ENCODE measurements around the gene IL17RB.

Gene IL17RB

DNA sequence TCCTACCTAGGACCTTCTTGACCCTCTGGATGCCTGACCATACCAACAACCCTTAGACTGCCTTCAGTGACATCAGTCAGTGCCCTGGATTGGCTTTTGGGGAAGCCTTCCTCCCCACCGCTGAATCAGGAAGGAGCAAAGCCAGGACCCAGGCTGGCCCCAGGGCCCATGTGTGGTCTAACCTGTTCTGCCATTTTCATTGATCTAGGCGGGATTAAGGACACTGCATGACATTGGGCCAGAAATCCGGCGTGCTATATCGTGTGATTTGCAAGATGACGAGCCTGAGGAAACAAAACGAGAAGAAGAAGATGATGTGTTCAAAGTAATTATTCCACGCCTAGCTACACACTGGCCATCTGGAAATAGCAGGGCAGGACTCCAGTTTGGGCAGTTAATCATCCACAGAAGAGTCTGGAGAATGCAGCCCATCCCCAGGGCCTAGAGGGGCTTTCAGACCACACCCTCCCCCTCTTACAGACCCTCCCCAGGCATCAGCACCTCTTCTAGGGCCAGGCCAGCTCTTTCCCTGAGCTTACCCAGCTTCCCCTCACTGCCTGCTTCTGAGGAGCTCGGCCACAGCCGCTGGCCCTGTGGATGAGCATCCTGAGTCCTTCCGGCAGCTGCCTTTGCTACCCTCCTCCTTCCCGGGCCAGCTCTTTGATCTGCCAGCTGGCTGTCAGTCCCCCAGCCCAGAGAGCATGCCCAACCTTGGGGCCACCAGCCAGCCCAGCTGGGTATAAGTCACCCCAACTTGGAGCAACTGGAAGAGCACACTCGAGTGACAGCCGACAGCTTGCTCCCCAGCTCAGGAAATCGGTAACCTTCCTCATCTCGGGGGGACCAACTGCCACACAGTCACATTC, 46.1 kb upstream of the IL17RB start:
- H3K79me2 ChIP-seq (ENCODE audit: control insufficient read depth, low read length) = no peaks in the 10 kb centered on the region
- no peaks in the 10 kb centered on the region for H4K20me1 ChIP-seq (ENCODE audit: control insufficient read depth, insufficient read depth, low read depth, low read length)
- H3K4me2 ChIP-seq (ENCODE audit: low read length) = no peak overlapping the region
- no peak overlapping the region for H3K4me3 ChIP-seq (ENCODE audit: low read length)
- no peak overlapping the region for H3K27ac ChIP-seq (ENCODE audit: low read depth, low read length)
- H3F3A ChIP-seq (ENCODE audit: control insufficient read depth, insufficient read depth) = no peaks in the 10 kb centered on the region
- no peaks in the 10 kb centered on the region for H3K9me3 ChIP-seq (ENCODE audit: control insufficient read depth, insufficient read depth, low read length)
- H3K9me2 ChIP-seq (replicated peaks; ENCODE audit: control insufficient read depth, low read length) = no peaks in the 10 kb centered on the region
- no peaks in the 10 kb centered on the region for H3K36me3 ChIP-seq (ENCODE audit: control insufficient read depth, low read length)
- H3K27me3 ChIP-seq (ENCODE audit: control insufficient read depth, low read length) = no peaks in the 10 kb centered on the region; the same call in 1 of the 2 replicates
- TF ChIP-seq, protein P1, sequence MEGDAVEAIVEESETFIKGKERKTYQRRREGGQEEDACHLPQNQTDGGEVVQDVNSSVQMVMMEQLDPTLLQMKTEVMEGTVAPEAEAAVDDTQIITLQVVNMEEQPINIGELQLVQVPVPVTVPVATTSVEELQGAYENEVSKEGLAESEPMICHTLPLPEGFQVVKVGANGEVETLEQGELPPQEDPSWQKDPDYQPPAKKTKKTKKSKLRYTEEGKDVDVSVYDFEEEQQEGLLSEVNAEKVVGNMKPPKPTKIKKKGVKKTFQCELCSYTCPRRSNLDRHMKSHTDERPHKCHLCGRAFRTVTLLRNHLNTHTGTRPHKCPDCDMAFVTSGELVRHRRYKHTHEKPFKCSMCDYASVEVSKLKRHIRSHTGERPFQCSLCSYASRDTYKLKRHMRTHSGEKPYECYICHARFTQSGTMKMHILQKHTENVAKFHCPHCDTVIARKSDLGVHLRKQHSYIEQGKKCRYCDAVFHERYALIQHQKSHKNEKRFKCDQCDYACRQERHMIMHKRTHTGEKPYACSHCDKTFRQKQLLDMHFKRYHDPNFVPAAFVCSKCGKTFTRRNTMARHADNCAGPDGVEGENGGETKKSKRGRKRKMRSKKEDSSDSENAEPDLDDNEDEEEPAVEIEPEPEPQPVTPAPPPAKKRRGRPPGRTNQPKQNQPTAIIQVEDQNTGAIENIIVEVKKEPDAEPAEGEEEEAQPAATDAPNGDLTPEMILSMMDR (IDR thresholded peaks at IDR 0.05; ENCODE audit: low read depth, low read length, poor library complexity, severe bottlenecking) = no peak
- TF ChIP-seq EZH2phosphoT487 (IDR thresholded peaks at IDR 0.05; ENCODE audit: borderline replicate concordance, low read length) = no peak
- peaks cover 8% of the 10 kb centered on the region for H3K4me1 ChIP-seq (ENCODE audit: control insufficient read depth, low read length)

DNA sequence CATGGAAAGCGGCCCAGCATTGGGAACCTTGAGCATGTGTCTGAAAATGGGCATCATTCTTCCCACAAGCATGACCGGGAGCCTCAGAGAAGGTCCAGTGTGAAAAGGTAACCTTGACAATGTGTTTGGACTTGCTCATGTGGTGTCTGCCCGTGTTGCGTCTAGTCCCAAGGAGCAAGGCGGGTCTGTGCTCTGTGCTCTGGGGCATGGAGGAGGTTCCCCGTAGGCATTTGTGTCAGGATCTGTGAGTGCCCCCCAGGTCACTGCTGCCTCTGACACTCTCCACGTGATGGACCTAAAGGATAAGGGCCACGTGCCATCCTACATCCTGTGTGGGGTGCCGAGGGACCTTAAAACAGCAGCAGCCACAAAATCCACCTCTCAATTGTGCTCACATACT, 45.0 kb upstream of the IL17RB start:
- H4K20me1 ChIP-seq (ENCODE audit: control insufficient read depth, insufficient read depth, low read depth, low read length) = no peaks in the 10 kb centered on the region
- no peak overlapping the region for H3K4me3 ChIP-seq (ENCODE audit: low read length)
- no peak overlapping the region for H3K4me2 ChIP-seq (ENCODE audit: low read length)
- H3K27ac ChIP-seq (ENCODE audit: low read depth, low read length) = no peak overlapping the region
- H3F3A ChIP-seq (ENCODE audit: control insufficient read depth, insufficient read depth) = no peaks in the 10 kb centered on the region
- no peaks in the 10 kb centered on the region for H3K9me2 ChIP-seq (replicated peaks; ENCODE audit: control insufficient read depth, low read length)
- no peaks in the 10 kb centered on the region for H3K36me3 ChIP-seq (ENCODE audit: control insufficient read depth, low read length)
- H3K79me2 ChIP-seq (ENCODE audit: control insufficient read depth, low read length) = no peaks in the 10 kb centered on the region
- H3K27me3 ChIP-seq (ENCODE audit: control insufficient read depth, low read length) = no peaks in the 10 kb centered on the region; the same call in 1 of the 2 replicates
- TF ChIP-seq, protein P1 (IDR thresholded peaks at IDR 0.05; ENCODE audit: low read depth, low read length, poor library complexity, severe bottlenecking) = no peak
- no peak for TF ChIP-seq EZH2phosphoT487 (IDR thresholded peaks at IDR 0.05; ENCODE audit: borderline replicate concordance, low read length)
- peaks cover 18% of the 10 kb centered on the region for H3K4me1 ChIP-seq (ENCODE audit: control insufficient read depth, low read length)
- no peaks in the 10 kb centered on the region for H3K9me3 ChIP-seq (ENCODE audit: control insufficient read depth, insufficient read depth, low read length)

DNA sequence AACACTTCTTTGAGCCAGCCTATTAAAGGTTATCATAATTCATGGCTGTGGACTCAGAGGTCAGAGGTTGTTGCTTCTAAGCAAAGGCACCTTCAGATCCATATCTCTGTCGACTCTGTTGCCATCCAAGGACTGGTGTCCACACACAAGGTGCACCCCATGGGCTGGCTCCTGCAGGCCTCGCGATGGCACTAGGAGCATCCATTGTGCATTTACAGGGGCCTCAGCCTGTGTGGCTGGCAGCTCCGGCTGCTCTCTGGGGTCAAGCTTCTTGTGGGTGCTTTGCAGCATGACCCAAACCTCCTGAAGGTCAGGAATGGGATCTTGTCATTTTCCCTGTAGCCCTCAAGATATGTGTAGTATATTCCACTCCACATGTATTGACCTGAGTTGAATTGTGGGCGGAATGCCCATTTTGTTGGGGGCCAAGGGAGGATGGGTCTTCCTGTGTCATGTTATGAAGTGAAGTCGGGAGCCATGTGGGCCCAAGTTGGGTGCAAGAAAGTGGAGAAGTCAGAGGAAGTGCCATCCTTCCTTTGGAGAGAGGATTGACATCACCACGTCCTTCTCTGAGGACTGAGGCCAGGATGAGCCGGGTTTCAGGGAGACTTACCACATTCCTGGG, 44.0 kb upstream of the IL17RB start:
- H3K36me3 ChIP-seq (ENCODE audit: control insufficient read depth, low read length) = no peaks in the 10 kb centered on the region
- no peaks in the 10 kb centered on the region for H3F3A ChIP-seq (ENCODE audit: control insufficient read depth, insufficient read depth)
- H3K9me3 ChIP-seq (ENCODE audit: control insufficient read depth, insufficient read depth, low read length) = no peaks in the 10 kb centered on the region
- TF ChIP-seq EZH2phosphoT487 (IDR thresholded peaks at IDR 0.05; ENCODE audit: borderline replicate concordance, low read length) = no peak
- TF ChIP-seq, protein P1 (IDR thresholded peaks at IDR 0.05; ENCODE audit: low read depth, low read length, poor library complexity, severe bottlenecking) = no peak
- H3K4me2 ChIP-seq (ENCODE audit: low read length) = no peak overlapping the region
- no peaks in the 10 kb centered on the region for H4K20me1 ChIP-seq (ENCODE audit: control insufficient read depth, insufficient read depth, low read depth, low read length)
- peaks cover 28% of the 10 kb centered on the region for H3K4me1 ChIP-seq (ENCODE audit: control insufficient read depth, low read length)
- no peaks in the 10 kb centered on the region for H3K9me2 ChIP-seq (replicated peaks; ENCODE audit: control insufficient read depth, low read length)
- H3K27me3 ChIP-seq (ENCODE audit: control insufficient read depth, low read length) = peaks cover 7% of the 10 kb centered on the region
- no peak overlapping the region for H3K4me3 ChIP-seq (ENCODE audit: low read length)
- H3K79me2 ChIP-seq (ENCODE audit: control insufficient read depth, low read length) = no peaks in the 10 kb centered on the region
- no peak overlapping the region for H3K27ac ChIP-seq (ENCODE audit: low read depth, low read length)

Measured in DOHH2 (cell line).